HT1080 (cell line): ENCODE measurements around the gene IDE. TPM values are rescaled to one million over a fixed set of nuclear protein-coding genes. Genes with fewer than 3 reads are reported as not detected.
A peak's percentile ranks its signal among the peaks of the same experiment; 100 is the strongest.
"Not testable (repeated sequence)": the region's sequence is repeated elsewhere in the genome, so short reads cannot be mapped to it uniquely, and the experiment has no call there.

ENCODE experiments used
- DNase-seq: peaks from one replicate; pipeline ENCODE4 v3.0.0-alpha.2; 2015; ENCODE audit warnings: low read depth
- polyA plus RNA-seq, 2 experiments: library from polyadenylated mRNA; depleted of rRNA; stranded (reverse); fragments of >200 nt; gene quantifications; 2 replicates each; pipeline ENCODE4 v1.2.3, GENCODE V29; 2015
- total RNA-seq: library from RNA; depleted of rRNA; stranded (reverse); fragments of >200 nt; shearing (Covaris generic); gene quantifications from 2 replicates; pipeline ENCODE4 v1.2.3, GENCODE V29; 2014; rRNA removed

Gene IDE
- total RNA-seq: 24.5 and 26.0 TPM in 2 replicates
- 11.0 and 13.7 TPM in 2 replicates for polyA plus RNA-seq (2015; cell fraction: cytosol; rRNA removed)
- 38.4 and 39.3 TPM in 2 replicates for polyA plus RNA-seq (2015; cell fraction: nucleus; rRNA removed)

GRCh38 chr10:92573798-92574547 lies at the start of gene IDE:
IDE (minus strand) TSS chr10:92574093; CDS start chr10:92574019, 74 bp downstream.
- DNase-seq: peak; percentile 83

- DNase-seq: no peak
Observed at GRCh38 chr10:92619368-92619767, 45.5 kb upstream of the IDE start.

DNA sequence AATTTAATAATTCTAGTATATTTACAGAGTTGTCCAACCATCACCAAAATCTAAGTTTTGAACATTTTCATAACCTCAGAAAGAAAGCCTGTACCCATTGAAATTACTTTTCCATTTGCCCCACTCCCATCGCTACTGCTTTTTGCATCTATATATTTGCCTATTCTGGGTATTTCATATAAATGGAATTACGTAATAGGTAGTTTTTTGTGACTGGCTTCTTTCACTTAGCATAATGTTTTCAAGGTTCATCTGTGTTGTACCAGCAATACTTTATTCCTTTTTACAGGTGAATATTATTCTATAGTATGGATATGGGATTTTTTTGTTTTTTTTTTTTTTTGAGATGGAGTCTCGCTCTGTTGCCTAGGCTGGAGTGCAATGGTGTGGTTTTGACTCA lies 41.6 kb upstream of the IDE start:
- no peak for DNase-seq

- DNase-seq: no peak
Observed at GRCh38 chr10:92604841-92605240, 30.9 kb upstream of the IDE start.

- DNase-seq: no peak
Observed at GRCh38 chr10:92598321-92598720, 24.4 kb upstream of the IDE start.

- DNase-seq: no peak
Observed at GRCh38 chr10:92595505-92595904, 21.6 kb upstream of the IDE start.

DNA sequence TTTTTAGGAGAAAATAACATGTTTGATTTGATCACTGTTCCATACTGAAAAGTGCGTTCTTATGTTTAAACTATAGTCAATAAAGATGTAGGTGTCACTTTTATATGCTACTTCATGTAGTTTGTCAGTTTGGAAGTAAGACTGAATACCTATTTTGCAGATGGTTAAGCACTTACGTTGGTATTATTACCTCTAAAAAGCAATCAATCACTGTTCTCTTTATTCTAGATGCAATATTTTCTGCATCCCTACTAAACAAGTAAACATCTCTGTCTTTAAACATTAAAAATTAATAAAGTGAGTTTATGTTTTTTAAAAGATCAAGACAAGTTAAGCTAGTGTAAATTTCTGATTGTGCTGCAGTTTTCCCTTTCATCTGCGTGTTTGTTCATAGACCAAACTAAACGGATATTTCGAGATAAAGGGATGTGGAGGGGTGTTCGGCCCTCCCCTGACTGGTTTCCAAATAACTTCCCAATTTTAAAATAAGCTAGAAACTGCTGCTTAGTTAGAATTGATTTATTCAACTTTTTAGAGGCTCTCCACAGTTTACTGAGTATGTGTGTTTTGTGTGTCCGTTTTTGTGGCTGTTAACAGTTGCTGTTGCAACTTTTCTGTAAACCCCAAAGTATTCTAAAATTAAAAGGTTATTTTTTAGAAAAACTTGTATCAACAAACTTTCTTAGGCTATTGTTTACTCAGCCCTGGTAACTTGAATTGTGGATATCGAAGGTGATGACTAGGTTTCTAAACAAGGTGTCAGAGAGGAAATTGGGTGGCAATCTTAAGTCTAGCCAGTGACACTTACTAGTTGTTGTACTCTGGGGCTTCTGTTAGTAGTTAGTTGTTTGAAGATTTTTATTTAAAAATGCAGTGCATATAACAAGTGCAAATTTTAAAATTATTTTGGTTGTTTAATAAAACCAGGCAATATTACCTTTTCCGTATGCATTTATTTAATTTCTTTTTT lies 20.0 kb upstream of the IDE start:
- DNase-seq: no peak

- DNase-seq: peak; percentile 96
Observed at GRCh38 chr10:92592761-92593618, 19.1 kb upstream of the IDE start, which contains the start of gene KIF11. KIF11 (plus strand) TSS chr10:92593130; CDS start chr10:92593376, 246 bp downstream.

GRCh38 chr10:92591550-92592022 lies 17.7 kb upstream of the IDE start:
- peak; percentile 94 for DNase-seq

DNA sequence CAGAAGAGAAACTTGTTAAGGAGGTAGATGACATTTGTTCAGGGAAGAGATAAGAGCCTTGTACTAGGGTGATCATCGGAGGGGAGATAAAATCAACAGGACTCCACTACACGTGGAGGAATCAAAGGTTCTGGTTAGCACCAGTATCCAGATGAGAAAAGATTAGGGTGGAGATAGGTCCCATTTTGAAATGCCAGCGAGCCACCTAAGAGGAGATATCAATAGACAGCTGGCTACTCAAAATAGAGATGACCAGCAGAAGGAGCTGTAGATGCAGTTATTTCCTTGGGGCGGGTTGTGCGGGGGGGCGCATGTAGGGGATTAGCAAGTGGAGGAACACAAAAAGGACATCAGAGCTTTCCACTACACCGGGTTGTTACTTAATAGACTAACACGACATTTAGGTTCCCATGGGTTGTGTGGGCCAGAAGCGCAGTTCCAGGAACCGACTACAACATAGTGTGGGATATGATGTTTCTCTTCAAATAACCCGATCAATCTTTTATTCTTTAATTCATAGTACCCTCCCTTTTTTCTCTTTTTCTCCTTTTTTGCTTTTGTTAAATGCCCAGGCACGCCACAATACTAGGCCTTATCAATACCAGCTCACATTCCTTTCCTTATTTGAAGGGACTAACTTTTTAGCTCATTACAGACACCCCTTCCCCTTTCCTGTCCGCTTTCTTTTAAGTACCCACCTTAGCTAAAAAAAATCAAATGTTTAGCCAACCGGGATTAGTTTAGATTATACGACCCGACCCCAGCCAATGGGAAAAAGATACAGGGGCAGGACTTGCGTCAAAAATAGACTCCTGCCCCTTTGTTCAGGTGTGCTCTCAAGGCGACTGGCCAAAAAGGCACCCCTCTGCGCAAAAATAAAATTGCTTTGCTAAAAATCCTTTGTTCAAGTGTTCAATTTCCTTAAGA lies 17.0 kb upstream of the IDE start:
- DNase-seq: peak; percentile 36

GRCh38 chr10:92582347-92582746 lies 8.5 kb upstream of the IDE start:
- DNase-seq: not testable (repeated sequence)

DNA sequence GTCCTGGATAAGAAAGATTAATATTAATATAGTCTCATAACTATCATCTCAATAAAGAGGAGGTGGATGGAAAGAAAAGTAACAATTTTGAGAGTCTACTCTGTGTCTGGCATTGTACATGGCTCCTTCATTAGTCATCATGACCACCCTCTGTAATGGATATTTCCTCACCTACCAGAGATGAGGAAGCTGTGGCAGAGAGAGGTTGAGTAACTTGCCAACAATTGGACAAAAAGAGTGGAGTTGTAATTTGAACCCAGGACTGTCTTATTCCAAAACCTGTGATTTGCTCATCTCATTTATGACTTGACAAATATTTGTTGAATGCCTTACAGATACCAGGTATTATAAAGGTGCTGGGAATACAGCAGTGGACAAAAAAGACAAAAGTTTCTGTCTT lies 2.1 kb upstream of the IDE start:
- DNase-seq: peak; percentile 71

- peak; percentile 13 for DNase-seq
Observed at GRCh38 chr10:92574548-92575261, 812 bp upstream of the IDE start.

- DNase-seq: peak; percentile 22
Observed at GRCh38 chr10:92573091-92573797, 649 bp downstream of the IDE start.

- DNase-seq: peak; percentile 9
Observed at GRCh38 chr10:92572362-92573090, 1.4 kb downstream of the IDE start.

DNA sequence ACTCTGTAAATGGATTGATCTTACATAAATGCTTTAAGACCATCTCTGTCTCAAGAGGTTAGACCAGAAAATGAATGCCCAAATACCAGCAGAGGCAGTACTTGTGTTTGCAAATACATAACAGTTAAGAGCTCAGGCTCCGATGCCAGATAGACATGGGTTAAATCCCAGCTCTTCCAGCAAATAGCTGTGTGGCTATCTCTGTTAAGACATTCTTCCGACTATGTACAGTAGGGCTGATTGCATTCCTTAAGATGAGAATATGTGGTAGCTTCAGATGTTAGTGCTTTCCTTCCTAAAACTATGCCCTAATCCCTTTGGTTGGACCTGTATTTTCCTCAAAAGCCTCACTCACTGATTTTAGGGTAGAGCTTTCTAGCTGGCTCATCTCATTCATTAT lies 2.2 kb downstream of the IDE start:
- DNase-seq: no peak

GRCh38 chr10:92569663-92570062 lies 4.2 kb downstream of the IDE start:
- DNase-seq: not testable (repeated sequence)

- no peak for DNase-seq
Observed at GRCh38 chr10:92569071-92569470, 4.8 kb downstream of the IDE start.
